ENCODE data around the gene LTO1.

DNA sequence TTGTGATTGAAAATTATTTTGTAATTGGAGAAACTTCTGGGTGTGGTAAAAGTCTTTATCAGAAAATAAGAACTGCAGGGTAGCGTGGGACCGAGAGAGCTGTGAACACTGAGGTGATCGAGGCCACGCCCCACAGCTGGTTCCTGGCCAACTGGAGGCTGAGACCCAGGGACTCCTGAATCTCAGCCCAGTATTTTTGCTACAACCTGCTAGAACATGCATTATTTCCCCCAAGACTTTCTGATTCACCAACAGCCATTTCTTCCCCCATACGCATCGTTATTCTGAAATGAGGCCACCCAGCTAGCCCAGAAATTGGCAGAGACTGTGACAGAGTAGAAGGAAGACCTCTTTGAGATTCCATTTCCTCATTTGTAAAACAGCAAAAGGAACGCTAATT lies 32.0 kb upstream of the LTO1 start:
- TF ChIP-seq, protein P1, sequence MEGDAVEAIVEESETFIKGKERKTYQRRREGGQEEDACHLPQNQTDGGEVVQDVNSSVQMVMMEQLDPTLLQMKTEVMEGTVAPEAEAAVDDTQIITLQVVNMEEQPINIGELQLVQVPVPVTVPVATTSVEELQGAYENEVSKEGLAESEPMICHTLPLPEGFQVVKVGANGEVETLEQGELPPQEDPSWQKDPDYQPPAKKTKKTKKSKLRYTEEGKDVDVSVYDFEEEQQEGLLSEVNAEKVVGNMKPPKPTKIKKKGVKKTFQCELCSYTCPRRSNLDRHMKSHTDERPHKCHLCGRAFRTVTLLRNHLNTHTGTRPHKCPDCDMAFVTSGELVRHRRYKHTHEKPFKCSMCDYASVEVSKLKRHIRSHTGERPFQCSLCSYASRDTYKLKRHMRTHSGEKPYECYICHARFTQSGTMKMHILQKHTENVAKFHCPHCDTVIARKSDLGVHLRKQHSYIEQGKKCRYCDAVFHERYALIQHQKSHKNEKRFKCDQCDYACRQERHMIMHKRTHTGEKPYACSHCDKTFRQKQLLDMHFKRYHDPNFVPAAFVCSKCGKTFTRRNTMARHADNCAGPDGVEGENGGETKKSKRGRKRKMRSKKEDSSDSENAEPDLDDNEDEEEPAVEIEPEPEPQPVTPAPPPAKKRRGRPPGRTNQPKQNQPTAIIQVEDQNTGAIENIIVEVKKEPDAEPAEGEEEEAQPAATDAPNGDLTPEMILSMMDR (IDR thresholded peaks at IDR 0.05), result no peak
- TF ChIP-seq POLR2A (IDR thresholded peaks at IDR 0.05), result no peak

Data from esophagus squamous epithelium (tissue), 4 donors.